WTC11 (cell line): ENCODE data around the gene ZDHHC14. TPM values are rescaled to one million over a fixed set of nuclear protein-coding genes. Genes with fewer than 3 reads are reported as not detected.

Experiments
- ATAC-seq: fragments of 200-7000 bp; cut with Tn5 transposase; 2 replicates; pipeline ENCODE4 v1.10.0; 2021; ENCODE audit warnings: mild to moderate bottlenecking, moderate library complexity
- CTCF ChIA-PET: fragments of 300-600 bp; sonication (Branson Sonifier 250); formaldehyde crosslinking; loops from one replicate; lab custom pipeline; 2021; ENCODE audit warnings: antibody characterized with exemption; lab: Charles Lee
- POLR2A ChIA-PET: fragments of 350-600 bp; sonication (Branson Sonifier 250); formaldehyde crosslinking; loops from one replicate; lab custom pipeline; 2021; ENCODE audit warnings: antibody characterized with exemption; lab: Charles Lee
- DNase-seq: peaks from one replicate; pipeline ENCODE4 v3.0.0; 2021; ENCODE audit warnings: low spot score
- H3K27ac Mint-ChIP-seq: 2 replicates; pipeline ENCODE4 v1.8.0; 2021; ENCODE audit warnings: mixed read lengths
- H3K27me3 Mint-ChIP-seq: 2 replicates; pipeline ENCODE4 v1.8.0; 2021; ENCODE audit warnings: low read depth, mild to moderate bottlenecking, moderate library complexity, mixed read lengths
- H3K36me3 Mint-ChIP-seq: 2 replicates; pipeline ENCODE4 v1.8.0; 2021; ENCODE audit warnings: mixed read lengths
- H3K4me1 Mint-ChIP-seq: 2 replicates; pipeline ENCODE4 v1.8.0; 2022; ENCODE audit warnings: mixed read lengths
- H3K4me3 Mint-ChIP-seq: 2 replicates; pipeline ENCODE4 v1.8.0; 2021; ENCODE audit warnings: mild to moderate bottlenecking, moderate library complexity, mixed read lengths
- H3K9me3 Mint-ChIP-seq: 2 replicates; pipeline ENCODE4 v1.8.0; 2021; ENCODE audit warnings: mixed read lengths
- ELF4 ChIP-seq: sonication (generic); formaldehyde crosslinking; IDR thresholded peaks from 2 replicates; pipeline ENCODE4 v1.8.1; 2022; ENCODE audit warnings: low read depth, mild to moderate bottlenecking, moderate library complexity, missing genetic modification reagents
- JAZF1 ChIP-seq: fragments of 250-450 bp; sonication (Bioruptor Pico); IDR thresholded peaks from 2 replicates; pipeline ENCODE4 v1.9.0; 2021; ENCODE audit warnings: moderate library complexity, mild to moderate bottlenecking, inconsistent platforms
- NR1H2 ChIP-seq: sonication (generic); formaldehyde crosslinking; IDR thresholded peaks from 2 replicates; pipeline ENCODE4 v1.9.0; 2021; ENCODE audit warnings: mild to moderate bottlenecking, moderate library complexity, missing genetic modification reagents
- PRRX2 ChIP-seq: fragments of 250-450 bp; sonication (Bioruptor Pico); IDR thresholded peaks from 2 replicates; pipeline ENCODE4 v1.8.0; 2021; ENCODE audit warnings: mild to moderate bottlenecking
- RORB ChIP-seq: fragments of 250-450 bp; sonication (Bioruptor Pico); IDR thresholded peaks from 2 replicates; pipeline ENCODE4 v1.9.0; 2021; ENCODE audit warnings: mild to moderate bottlenecking
- SOX15 ChIP-seq: fragments of 250-450 bp; sonication (Bioruptor Pico); IDR thresholded peaks from 2 replicates; pipeline ENCODE4 v1.9.0; 2021; ENCODE audit warnings: mild to moderate bottlenecking
- TEAD4 ChIP-seq: sonication (generic); formaldehyde crosslinking; IDR thresholded peaks from 2 replicates; pipeline ENCODE4 v1.8.0; 2022; ENCODE audit warnings: mild to moderate bottlenecking, missing genetic modification reagents
- ZNF317 ChIP-seq: sonication (generic); formaldehyde crosslinking; IDR thresholded peaks from 2 replicates; pipeline ENCODE4 v1.8.1; 2023; ENCODE audit warnings: low read depth, mild to moderate bottlenecking, moderate library complexity, missing genetic modification reagents, borderline replicate concordance
- total RNA-seq: library from RNA; stranded (reverse); gene quantifications from 3 replicates; pipeline ENCODE4 v1.2.3, GENCODE V29; 2021
- TF ChIP-seq, protein P1 (sequence below): sonication (generic); formaldehyde crosslinking; IDR thresholded peaks from 2 replicates; pipeline ENCODE4 v1.8.1; 2023; ENCODE audit warnings: mild to moderate bottlenecking, missing genetic modification reagents, moderate library complexity
- TF ChIP-seq, protein P2 (sequence below): sonication (generic); formaldehyde crosslinking; IDR thresholded peaks from 2 replicates; pipeline ENCODE4 v1.8.1; 2023; ENCODE audit warnings: mild to moderate bottlenecking, missing genetic modification reagents
- TF ChIP-seq, protein P3 (sequence below): fragments of 250-450 bp; sonication (Bioruptor Pico); IDR thresholded peaks from 2 replicates; pipeline ENCODE4 v1.8.0; 2021; ENCODE audit warnings: mild to moderate bottlenecking
- TF ChIP-seq, protein P4 (sequence below): sonication (generic); formaldehyde crosslinking; IDR thresholded peaks from 2 replicates; pipeline ENCODE4 v1.8.1; 2023; ENCODE audit warnings: mild to moderate bottlenecking, missing genetic modification reagents, borderline replicate concordance
- TF ChIP-seq, protein P5 (sequence below): fragments of 250-450 bp; sonication (Bioruptor Pico); IDR thresholded peaks from 2 replicates; pipeline ENCODE4 v1.9.0; 2021; ENCODE audit warnings: mild to moderate bottlenecking
- TF ChIP-seq, protein P6 (sequence below): sonication (generic); formaldehyde crosslinking; IDR thresholded peaks from 2 replicates; pipeline ENCODE4 v1.8.1; 2023; ENCODE audit warnings: mild to moderate bottlenecking, missing genetic modification reagents, moderate library complexity
- TF ChIP-seq, protein P7 (sequence below): fragments of 200-600 bp; IDR thresholded peaks from 2 replicates; pipeline ENCODE4 v1.8.0; 2022; ENCODE audit warnings: antibody characterized with exemption
- TF ChIP-seq, protein P8 (sequence below): fragments of 250-450 bp; sonication (Bioruptor Pico); IDR thresholded peaks from 2 replicates; pipeline ENCODE4 v2.1.2; 2022; ENCODE audit warnings: mild to moderate bottlenecking, moderate library complexity
- TF ChIP-seq, protein P9 (sequence below): sonication (generic); formaldehyde crosslinking; conservative IDR thresholded peaks from 2 replicates; pipeline ENCODE4 v1.8.1; 2022; ENCODE audit warnings: mild to moderate bottlenecking, missing genetic modification reagents
- TF ChIP-seq, protein P10 (sequence below): sonication (generic); formaldehyde crosslinking; IDR thresholded peaks from 2 replicates; pipeline ENCODE4 v1.8.0; 2022; ENCODE audit warnings: mild to moderate bottlenecking, missing genetic modification reagents

ZDHHC14 gene
- total RNA-seq, 1 experiment from 2014 or later: 6.6 TPM

DNA sequence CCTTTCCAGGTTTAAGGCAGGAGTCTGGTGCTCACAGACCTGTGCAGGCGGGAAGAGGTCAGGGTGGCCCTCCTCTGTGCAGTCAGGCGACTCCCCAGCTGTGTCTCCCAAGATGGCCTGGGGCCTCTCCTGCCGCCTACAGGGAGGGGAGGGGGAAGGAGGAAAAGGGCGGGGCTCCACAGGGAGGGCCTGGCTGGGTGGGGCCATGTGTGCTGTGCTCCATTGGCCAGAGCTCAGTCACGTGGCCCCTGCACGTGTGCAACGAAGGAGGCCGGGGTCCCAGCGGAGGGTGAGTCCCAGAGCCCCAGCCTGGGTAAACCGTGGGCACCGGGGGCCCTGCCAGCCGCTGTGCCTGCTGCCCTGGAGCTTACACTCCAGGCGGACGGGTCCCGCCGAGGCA lies 211.6 kb downstream of the ZDHHC14 start:
- Mint-ChIP-seq H3K4me1 (peaks cover 11% of the 10 kb centered on the region), H3K27me3 (no peaks in the 10 kb centered on the region), H3K4me3 (no peak overlapping the region), H3K36me3 (peaks cover 35% of the 10 kb centered on the region), H3K9me3 (peaks cover 36% of the 10 kb centered on the region), H3K27ac (no peak overlapping the region)
- POLR2A ChIA-PET: no interaction called here
- CTCF ChIA-PET: no interaction called here
- ATAC-seq: peak; percentile 42
- TF ChIP-seq PRRX2 (CRISPR knock-in tag): no peak
- TF ChIP-seq, protein P1, sequence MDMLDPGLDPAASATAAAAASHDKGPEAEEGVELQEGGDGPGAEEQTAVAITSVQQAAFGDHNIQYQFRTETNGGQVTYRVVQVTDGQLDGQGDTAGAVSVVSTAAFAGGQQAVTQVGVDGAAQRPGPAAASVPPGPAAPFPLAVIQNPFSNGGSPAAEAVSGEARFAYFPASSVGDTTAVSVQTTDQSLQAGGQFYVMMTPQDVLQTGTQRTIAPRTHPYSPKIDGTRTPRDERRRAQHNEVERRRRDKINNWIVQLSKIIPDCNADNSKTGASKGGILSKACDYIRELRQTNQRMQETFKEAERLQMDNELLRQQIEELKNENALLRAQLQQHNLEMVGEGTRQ (CRISPR knock-in tag): peak; percentile 70
- no peak for DNase-seq

DNA sequence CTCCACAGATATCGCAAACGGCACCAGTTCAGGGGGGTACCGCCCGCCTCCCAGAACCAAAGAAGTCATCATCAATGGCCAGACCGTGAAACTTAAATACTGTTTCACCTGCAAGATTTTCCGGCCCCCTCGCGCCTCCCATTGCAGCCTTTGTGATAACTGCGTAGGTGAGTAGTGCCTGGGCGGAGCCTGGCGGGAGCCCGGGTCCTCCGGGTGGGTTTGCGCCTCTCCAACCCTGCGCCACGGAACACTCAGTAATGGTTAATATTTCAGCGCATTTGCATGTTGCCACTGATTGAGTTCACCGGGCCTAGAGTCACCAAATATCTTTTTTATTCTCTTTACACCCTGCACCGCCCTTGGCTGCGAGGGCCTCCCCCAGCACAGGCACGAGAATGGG lies 212.0 kb downstream of the ZDHHC14 start:
- TF ChIP-seq, protein P2, sequence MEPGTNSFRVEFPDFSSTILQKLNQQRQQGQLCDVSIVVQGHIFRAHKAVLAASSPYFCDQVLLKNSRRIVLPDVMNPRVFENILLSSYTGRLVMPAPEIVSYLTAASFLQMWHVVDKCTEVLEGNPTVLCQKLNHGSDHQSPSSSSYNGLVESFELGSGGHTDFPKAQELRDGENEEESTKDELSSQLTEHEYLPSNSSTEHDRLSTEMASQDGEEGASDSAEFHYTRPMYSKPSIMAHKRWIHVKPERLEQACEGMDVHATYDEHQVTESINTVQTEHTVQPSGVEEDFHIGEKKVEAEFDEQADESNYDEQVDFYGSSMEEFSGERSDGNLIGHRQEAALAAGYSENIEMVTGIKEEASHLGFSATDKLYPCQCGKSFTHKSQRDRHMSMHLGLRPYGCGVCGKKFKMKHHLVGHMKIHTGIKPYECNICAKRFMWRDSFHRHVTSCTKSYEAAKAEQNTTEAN: no peak
- TF ChIP-seq SOX15 (CRISPR knock-in tag) (no peak), RORB (CRISPR knock-in tag) (no peak), ZNF317 (CRISPR knock-in tag) (no peak)

DNA sequence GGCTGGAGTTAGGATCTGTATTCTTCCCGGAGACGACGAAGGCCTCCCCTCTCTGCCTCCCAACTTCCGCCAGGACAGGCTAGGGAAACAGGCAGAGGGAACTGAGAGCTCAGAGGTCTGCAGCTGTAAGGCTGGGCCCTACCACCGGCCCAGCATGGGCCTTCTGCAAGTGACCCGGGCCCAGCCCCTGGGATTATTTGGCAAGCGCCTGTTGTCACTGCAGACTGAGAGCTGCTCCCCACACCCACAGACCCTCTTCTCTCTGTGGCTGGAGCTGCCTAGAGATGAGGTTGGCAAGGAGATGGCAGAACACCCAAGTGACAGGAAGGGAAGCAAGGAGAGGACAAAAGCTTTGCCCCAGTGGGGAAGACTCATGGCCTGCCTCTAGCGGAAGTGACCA lies 212.6 kb downstream of the ZDHHC14 start:
- Mint-ChIP-seq H3K9me3 (peaks cover 33% of the 10 kb centered on the region), H3K27ac (no peak overlapping the region), H3K27me3 (no peaks in the 10 kb centered on the region), H3K36me3 (peaks cover 33% of the 10 kb centered on the region), H3K4me3 (no peak overlapping the region), H3K4me1 (peaks cover 17% of the 10 kb centered on the region)
- ATAC-seq: no peak
- ChIA-PET POLR2A (no interaction called here), CTCF (interaction anchor here (0.7 to 1.2 kb wide), 2 partner anchors 134 to 259 kb away, joined by 3 to 4 read pairs; no protein-coding TSS in a partner anchor)
- no peak for DNase-seq
- TF ChIP-seq, protein P3, sequence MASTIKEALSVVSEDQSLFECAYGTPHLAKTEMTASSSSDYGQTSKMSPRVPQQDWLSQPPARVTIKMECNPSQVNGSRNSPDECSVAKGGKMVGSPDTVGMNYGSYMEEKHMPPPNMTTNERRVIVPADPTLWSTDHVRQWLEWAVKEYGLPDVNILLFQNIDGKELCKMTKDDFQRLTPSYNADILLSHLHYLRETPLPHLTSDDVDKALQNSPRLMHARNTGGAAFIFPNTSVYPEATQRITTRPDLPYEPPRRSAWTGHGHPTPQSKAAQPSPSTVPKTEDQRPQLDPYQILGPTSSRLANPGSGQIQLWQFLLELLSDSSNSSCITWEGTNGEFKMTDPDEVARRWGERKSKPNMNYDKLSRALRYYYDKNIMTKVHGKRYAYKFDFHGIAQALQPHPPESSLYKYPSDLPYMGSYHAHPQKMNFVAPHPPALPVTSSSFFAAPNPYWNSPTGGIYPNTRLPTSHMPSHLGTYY (CRISPR knock-in tag): no peak
- TF ChIP-seq, protein P4, sequence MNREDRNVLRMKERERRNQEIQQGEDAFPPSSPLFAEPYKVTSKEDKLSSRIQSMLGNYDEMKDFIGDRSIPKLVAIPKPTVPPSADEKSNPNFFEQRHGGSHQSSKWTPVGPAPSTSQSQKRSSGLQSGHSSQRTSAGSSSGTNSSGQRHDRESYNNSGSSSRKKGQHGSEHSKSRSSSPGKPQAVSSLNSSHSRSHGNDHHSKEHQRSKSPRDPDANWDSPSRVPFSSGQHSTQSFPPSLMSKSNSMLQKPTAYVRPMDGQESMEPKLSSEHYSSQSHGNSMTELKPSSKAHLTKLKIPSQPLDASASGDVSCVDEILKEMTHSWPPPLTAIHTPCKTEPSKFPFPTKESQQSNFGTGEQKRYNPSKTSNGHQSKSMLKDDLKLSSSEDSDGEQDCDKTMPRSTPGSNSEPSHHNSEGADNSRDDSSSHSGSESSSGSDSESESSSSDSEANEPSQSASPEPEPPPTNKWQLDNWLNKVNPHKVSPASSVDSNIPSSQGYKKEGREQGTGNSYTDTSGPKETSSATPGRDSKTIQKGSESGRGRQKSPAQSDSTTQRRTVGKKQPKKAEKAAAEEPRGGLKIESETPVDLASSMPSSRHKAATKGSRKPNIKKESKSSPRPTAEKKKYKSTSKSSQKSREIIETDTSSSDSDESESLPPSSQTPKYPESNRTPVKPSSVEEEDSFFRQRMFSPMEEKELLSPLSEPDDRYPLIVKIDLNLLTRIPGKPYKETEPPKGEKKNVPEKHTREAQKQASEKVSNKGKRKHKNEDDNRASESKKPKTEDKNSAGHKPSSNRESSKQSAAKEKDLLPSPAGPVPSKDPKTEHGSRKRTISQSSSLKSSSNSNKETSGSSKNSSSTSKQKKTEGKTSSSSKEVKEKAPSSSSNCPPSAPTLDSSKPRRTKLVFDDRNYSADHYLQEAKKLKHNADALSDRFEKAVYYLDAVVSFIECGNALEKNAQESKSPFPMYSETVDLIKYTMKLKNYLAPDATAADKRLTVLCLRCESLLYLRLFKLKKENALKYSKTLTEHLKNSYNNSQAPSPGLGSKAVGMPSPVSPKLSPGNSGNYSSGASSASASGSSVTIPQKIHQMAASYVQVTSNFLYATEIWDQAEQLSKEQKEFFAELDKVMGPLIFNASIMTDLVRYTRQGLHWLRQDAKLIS (CRISPR knock-in tag): no peak
- TF ChIP-seq, protein P5, sequence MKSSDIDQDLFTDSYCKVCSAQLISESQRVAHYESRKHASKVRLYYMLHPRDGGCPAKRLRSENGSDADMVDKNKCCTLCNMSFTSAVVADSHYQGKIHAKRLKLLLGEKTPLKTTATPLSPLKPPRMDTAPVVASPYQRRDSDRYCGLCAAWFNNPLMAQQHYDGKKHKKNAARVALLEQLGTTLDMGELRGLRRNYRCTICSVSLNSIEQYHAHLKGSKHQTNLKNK (CRISPR knock-in tag): no peak
- no peak for TF ChIP-seq NR1H2 (CRISPR knock-in tag)
- TF ChIP-seq, protein P6, sequence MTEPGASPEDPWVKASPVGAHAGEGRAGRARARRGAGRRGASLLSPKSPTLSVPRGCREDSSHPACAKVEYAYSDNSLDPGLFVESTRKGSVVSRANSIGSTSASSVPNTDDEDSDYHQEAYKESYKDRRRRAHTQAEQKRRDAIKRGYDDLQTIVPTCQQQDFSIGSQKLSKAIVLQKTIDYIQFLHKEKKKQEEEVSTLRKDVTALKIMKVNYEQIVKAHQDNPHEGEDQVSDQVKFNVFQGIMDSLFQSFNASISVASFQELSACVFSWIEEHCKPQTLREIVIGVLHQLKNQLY (CRISPR knock-in tag): no peak
- TF ChIP-seq, protein P7, sequence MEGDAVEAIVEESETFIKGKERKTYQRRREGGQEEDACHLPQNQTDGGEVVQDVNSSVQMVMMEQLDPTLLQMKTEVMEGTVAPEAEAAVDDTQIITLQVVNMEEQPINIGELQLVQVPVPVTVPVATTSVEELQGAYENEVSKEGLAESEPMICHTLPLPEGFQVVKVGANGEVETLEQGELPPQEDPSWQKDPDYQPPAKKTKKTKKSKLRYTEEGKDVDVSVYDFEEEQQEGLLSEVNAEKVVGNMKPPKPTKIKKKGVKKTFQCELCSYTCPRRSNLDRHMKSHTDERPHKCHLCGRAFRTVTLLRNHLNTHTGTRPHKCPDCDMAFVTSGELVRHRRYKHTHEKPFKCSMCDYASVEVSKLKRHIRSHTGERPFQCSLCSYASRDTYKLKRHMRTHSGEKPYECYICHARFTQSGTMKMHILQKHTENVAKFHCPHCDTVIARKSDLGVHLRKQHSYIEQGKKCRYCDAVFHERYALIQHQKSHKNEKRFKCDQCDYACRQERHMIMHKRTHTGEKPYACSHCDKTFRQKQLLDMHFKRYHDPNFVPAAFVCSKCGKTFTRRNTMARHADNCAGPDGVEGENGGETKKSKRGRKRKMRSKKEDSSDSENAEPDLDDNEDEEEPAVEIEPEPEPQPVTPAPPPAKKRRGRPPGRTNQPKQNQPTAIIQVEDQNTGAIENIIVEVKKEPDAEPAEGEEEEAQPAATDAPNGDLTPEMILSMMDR: no peak
- no peak for TF ChIP-seq ELF4 (CRISPR knock-in tag)
- TF ChIP-seq, protein P8, sequence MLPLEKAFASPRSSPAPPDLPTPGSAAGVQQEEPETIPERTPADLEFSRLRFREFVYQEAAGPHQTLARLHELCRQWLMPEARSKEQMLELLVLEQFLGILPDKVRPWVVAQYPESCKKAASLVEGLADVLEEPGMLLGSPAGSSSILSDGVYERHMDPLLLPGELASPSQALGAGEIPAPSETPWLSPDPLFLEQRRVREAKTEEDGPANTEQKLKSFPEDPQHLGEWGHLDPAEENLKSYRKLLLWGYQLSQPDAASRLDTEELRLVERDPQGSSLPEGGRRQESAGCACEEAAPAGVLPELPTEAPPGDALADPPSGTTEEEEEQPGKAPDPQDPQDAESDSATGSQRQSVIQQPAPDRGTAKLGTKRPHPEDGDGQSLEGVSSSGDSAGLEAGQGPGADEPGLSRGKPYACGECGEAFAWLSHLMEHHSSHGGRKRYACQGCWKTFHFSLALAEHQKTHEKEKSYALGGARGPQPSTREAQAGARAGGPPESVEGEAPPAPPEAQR (CRISPR knock-in tag): no peak
- no peak for TF ChIP-seq TEAD4 (CRISPR knock-in tag)
- TF ChIP-seq, protein P9, sequence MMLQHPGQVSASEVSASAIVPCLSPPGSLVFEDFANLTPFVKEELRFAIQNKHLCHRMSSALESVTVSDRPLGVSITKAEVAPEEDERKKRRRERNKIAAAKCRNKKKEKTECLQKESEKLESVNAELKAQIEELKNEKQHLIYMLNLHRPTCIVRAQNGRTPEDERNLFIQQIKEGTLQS (CRISPR knock-in tag): no peak
- TF ChIP-seq, protein P10, sequence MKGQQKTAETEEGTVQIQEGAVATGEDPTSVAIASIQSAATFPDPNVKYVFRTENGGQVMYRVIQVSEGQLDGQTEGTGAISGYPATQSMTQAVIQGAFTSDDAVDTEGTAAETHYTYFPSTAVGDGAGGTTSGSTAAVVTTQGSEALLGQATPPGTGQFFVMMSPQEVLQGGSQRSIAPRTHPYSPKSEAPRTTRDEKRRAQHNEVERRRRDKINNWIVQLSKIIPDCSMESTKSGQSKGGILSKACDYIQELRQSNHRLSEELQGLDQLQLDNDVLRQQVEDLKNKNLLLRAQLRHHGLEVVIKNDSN (CRISPR knock-in tag): no peak
- no peak for TF ChIP-seq JAZF1

More for the DNA sequence above, 212.0 kb downstream of the ZDHHC14 start:
- POLR2A ChIA-PET: no interaction called here
- peaks cover 13% of the 10 kb centered on the region for H3K4me1 Mint-ChIP-seq
- peaks cover 35% of the 10 kb centered on the region for H3K36me3 Mint-ChIP-seq
- CTCF ChIA-PET: interaction anchor here (1.2 kb wide), 1 partner anchor 258 kb away, joined by 3 read pairs; no protein-coding TSS in a partner anchor
- no peak for DNase-seq
- H3K27me3 Mint-ChIP-seq: no peaks in the 10 kb centered on the region
- 0 out of 2 replicates have a peak overlapping the region, but pooled peaks have one; percentile 28 for H3K27ac Mint-ChIP-seq
- no peak overlapping the region for H3K4me3 Mint-ChIP-seq
- peaks cover 36% of the 10 kb centered on the region for H3K9me3 Mint-ChIP-seq
- no peak for ATAC-seq
